NCI-H1048 (cell line): Measurements from ENCODE around the gene IGFBP1.

ENCODE experiments used
- DNase-seq: peaks from one replicate; lab custom pipeline; 2025; lab: John Stamatoyannopoulos, UW

Gene IGFBP1

GRCh38 chr7:45881280-45881758, 7.0 kb upstream of the IGFBP1 start:
- DNase-seq = no peak

- DNase-seq = no peak
These were observed 6.4 kb upstream of the IGFBP1 start for GRCh38 chr7:45881759-45882464.

GRCh38 chr7:45882465-45882810, 5.8 kb upstream of the IGFBP1 start:
- DNase-seq = no peak

- DNase-seq = no peak
These were observed 4.2 kb upstream of the IGFBP1 start for GRCh38 chr7:45884136-45884535.

- DNase-seq = no peak
These were observed 2.9 kb upstream of the IGFBP1 start for GRCh38 chr7:45885264-45885882.

GRCh38 chr7:45886931-45887667, 1.2 kb upstream of the IGFBP1 start:
- no peak for DNase-seq

- no peak for DNase-seq
These were observed 692 bp downstream of the IGFBP1 start for GRCh38 chr7:45888993-45889366.

- DNase-seq = no peak
These were observed 1.2 kb downstream of the IGFBP1 start for GRCh38 chr7:45889367-45890067.

GRCh38 chr7:45890125-45890901, 2.0 kb downstream of the IGFBP1 start:
- DNase-seq = no peak

GRCh38 chr7:45890902-45891461, 2.7 kb downstream of the IGFBP1 start:
- DNase-seq = no peak

- DNase-seq = no peak
These were observed 3.4 kb downstream of the IGFBP1 start for GRCh38 chr7:45891462-45892402.

GRCh38 chr7:45892407-45893035, 4.2 kb downstream of the IGFBP1 start:
- DNase-seq = no peak

- no peak for DNase-seq
These were observed 5.2 kb downstream of the IGFBP1 start for GRCh38 chr7:45893374-45893995.

GRCh38 chr7:45893996-45894664, 5.8 kb downstream of the IGFBP1 start:
- DNase-seq = no peak

- no peak for DNase-seq
These were observed 6.4 kb downstream of the IGFBP1 start for GRCh38 chr7:45894665-45895062.

- DNase-seq = no peak
These were observed 8.9 kb downstream of the IGFBP1 start for GRCh38 chr7:45897042-45897690.

GRCh38 chr7:45898222-45898621, 9.9 kb downstream of the IGFBP1 start:
- no peak for DNase-seq

GRCh38 chr7:45901566-45901965, 13.3 kb downstream of the IGFBP1 start:
- no peak for DNase-seq
